DND-41 (cell line): Measurements from ENCODE around the gene PDZRN3.

Experiments
- EZH2 ChIP-seq: IDR thresholded peaks from 3 replicates; pipeline ENCODE4 v1.6.1; 2012; ENCODE audit warnings: borderline replicate concordance, low read depth, mild to moderate bottlenecking, moderate library complexity, low read length, inconsistent platforms; ENCODE audit not compliant: severe bottlenecking
- TF ChIP-seq, protein P1 (sequence below): IDR thresholded peaks from 2 replicates; pipeline ENCODE4 v1.5.1; 2012; ENCODE audit warnings: borderline replicate concordance, low read length, moderate library complexity, mild to moderate bottlenecking; ENCODE audit not compliant: poor library complexity, severe bottlenecking; ENCODE audit errors: extremely low read depth

- TF ChIP-seq, protein P1, sequence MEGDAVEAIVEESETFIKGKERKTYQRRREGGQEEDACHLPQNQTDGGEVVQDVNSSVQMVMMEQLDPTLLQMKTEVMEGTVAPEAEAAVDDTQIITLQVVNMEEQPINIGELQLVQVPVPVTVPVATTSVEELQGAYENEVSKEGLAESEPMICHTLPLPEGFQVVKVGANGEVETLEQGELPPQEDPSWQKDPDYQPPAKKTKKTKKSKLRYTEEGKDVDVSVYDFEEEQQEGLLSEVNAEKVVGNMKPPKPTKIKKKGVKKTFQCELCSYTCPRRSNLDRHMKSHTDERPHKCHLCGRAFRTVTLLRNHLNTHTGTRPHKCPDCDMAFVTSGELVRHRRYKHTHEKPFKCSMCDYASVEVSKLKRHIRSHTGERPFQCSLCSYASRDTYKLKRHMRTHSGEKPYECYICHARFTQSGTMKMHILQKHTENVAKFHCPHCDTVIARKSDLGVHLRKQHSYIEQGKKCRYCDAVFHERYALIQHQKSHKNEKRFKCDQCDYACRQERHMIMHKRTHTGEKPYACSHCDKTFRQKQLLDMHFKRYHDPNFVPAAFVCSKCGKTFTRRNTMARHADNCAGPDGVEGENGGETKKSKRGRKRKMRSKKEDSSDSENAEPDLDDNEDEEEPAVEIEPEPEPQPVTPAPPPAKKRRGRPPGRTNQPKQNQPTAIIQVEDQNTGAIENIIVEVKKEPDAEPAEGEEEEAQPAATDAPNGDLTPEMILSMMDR: no peak
- TF ChIP-seq EZH2: no peak
Observed at GRCh38 chr3:73520931-73521461, 103.7 kb downstream of the PDZRN3 start.
